Neural progenitor cell (in vitro differentiated cells): Measurements from ENCODE around the gene DSCAML1.

Source experiments
- CTCF ChIP-seq: fragments of 200-600 bp; sonication (generic); IDR thresholded peaks from 2 replicates; pipeline ENCODE4 v1.5.1; 2017; ENCODE audit warnings: antibody characterized with exemption, mild to moderate bottlenecking
- EZH2 ChIP-seq: fragments of 200-600 bp; sonication (generic); IDR thresholded peaks from 2 replicates; pipeline ENCODE4 v1.6.1; 2017; ENCODE audit warnings: antibody characterized with exemption, mild to moderate bottlenecking, moderate library complexity

- TF ChIP-seq CTCF = no peak
- TF ChIP-seq EZH2 = no peak
These were observed 126.1 kb downstream of the DSCAML1 start for GRCh38 chr11:117670924-117671323.
